HepG2 (cell line): ENCODE measurements around the gene C20orf96. TPM values are rescaled to one million over a fixed set of nuclear protein-coding genes. Genes with fewer than 3 reads are reported as not detected.
A peak's percentile ranks its signal among the peaks of the same experiment; 100 is the strongest.

ENCODE experiments used
- AKAP8 ChIP-seq: sonication (generic); formaldehyde crosslinking; IDR thresholded peaks from 2 replicates; pipeline ENCODE4 v1.5.1; 2020; ENCODE audit warnings: mild to moderate bottlenecking, missing genetic modification reagents
- CENPX ChIP-seq: sonication (generic); formaldehyde crosslinking; IDR thresholded peaks from 2 replicates; pipeline ENCODE4 v1.9.0; 2021; ENCODE audit warnings: mild to moderate bottlenecking, missing genetic modification reagents, moderate library complexity
- FOXP1 ChIP-seq, 2 experiments: fragments of 450-650 bp in 1 of 2; IDR thresholded peaks; 2 replicates each; pipeline ENCODE4 v1.6.1; 2017 to 2018; ENCODE audit warnings: antibody characterized with exemption in 1 of 2
- PAF1 ChIP-seq: IDR thresholded peaks from 2 replicates; pipeline ENCODE4 v1.6.1; 2016; ENCODE audit warnings: missing genetic modification reagents, missing compliant biosample characterization
- RFX5 ChIP-seq: IDR thresholded peaks from 2 replicates; pipeline ENCODE4 v1.6.1; 2011; ENCODE audit warnings: low read depth, low read length, improper control_type of control experiment
- ZNF550 ChIP-seq: sonication (generic); formaldehyde crosslinking; IDR thresholded peaks from 2 replicates; pipeline ENCODE4 v1.4.0; 2020; ENCODE audit warnings: mild to moderate bottlenecking, missing genetic modification reagents, borderline replicate concordance
- ZNF598 ChIP-seq: sonication (generic); formaldehyde crosslinking; IDR thresholded peaks from 2 replicates; pipeline ENCODE4 v1.5.1; 2020; ENCODE audit warnings: mild to moderate bottlenecking, missing genetic modification reagents, borderline replicate concordance
- ZNF644 ChIP-seq: IDR thresholded peaks from 2 replicates; pipeline ENCODE4 v1.6.1; 2016; ENCODE audit warnings: low read depth
- ZSCAN12 ChIP-seq: sonication (generic); formaldehyde crosslinking; IDR thresholded peaks from 2 replicates; pipeline ENCODE4 v1.9.0; 2021; ENCODE audit warnings: mild to moderate bottlenecking, missing genetic modification reagents
- polyA plus RNA-seq, 8 experiments: library from polyadenylated mRNA; depleted of rRNA in 3 of 8; stranded (reverse) in 7 of 8; unstranded in 1 of 8; fragments of >200 nt; fragmentation: Illumina TruSeq in 4 of 8; extraction: Trizol in 4 of 8; gene quantifications; 2 replicates each; pipeline versions ENCODE4 v1.2.1 to v1.2.3, GENCODE V29; 2011 to 2016; ENCODE audit warnings: low read depth in 4 of 8, missing spikeins in 1 of 8, mixed read lengths in 1 of 8; ENCODE audit not compliant: insufficient read depth in 1 of 8
- total RNA-seq, 5 experiments: library from RNA; depleted of rRNA; stranded (reverse); fragments of >200 nt; fragmentation: Illumina TruSeq; extraction: Trizol; gene quantifications; 2 replicates each; pipeline ENCODE4 v1.2.3, GENCODE V29; 2016; ENCODE audit warnings: low read depth in 1 of 5
- TF ChIP-seq, protein P1 (sequence below), 2 experiments: fragments of 450-650 bp in 1 of 2; sonication (generic) in 1 of 2; formaldehyde crosslinking in 1 of 2; IDR thresholded peaks; 2 replicates each; pipeline versions ENCODE4 v1.6.1 to v1.8.0; 2016 to 2022; ENCODE audit warnings: antibody characterized with exemption in 1 of 2, mild to moderate bottlenecking in 1 of 2, missing genetic modification reagents in 1 of 2
- TF ChIP-seq, protein P2 (sequence below): sonication (generic); formaldehyde crosslinking; IDR thresholded peaks from 2 replicates; pipeline ENCODE4 v1.4.0; 2020; ENCODE audit warnings: low read depth, mild to moderate bottlenecking, missing genetic modification reagents
- TF ChIP-seq, protein P3 (sequence below): sonication (generic); formaldehyde crosslinking; IDR thresholded peaks from 2 replicates; pipeline ENCODE4 v1.5.0; 2020; ENCODE audit warnings: mild to moderate bottlenecking, missing genetic modification reagents

The C20orf96 gene
- total and polyA plus RNA-seq, 2 of the 13 experiments (the other 11 are each of a cell fraction or from before 2014, with no cell fraction given) = 3.8 to 20.6 TPM

DNA sequence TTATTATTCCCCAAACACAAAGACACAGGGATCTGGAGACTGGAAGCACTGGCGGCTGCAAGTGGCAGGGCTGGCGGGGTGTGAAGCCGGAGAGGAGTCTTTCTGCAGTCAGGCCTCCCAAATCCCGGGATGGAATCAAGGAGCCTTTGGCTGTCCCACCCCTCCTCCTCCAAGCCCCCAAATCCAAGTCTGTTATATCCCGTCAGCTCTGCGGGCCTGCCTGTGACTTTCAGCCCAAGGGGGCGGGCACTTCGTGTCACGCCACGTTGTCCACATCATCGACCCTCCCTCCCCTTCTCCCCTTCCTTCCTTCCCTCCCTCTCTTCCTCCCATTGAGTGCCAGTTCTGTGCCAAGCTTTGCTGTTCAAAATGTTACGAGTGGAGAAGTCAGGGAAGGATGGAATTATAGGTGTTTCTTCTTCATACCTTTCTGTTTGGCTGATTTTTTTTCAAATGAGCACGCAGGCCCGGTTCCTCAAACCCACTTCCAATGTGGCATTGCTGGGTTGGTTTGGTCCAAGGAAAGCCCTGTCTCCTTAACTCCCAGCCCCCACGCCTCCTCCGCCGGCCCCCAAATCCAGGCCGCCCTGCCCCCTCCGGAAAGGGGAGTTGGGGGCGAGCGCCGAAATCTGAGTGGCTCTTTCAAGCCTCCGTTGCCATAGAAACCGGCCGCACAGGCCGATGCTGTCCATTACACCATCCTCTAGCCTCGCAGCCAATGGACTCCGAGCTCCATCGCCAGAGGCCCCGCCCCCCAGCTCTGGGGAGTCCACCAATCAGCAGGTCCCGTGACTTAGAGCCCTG lies 19.5 kb upstream of the C20orf96 start (continued):
- TF ChIP-seq, protein P1, sequence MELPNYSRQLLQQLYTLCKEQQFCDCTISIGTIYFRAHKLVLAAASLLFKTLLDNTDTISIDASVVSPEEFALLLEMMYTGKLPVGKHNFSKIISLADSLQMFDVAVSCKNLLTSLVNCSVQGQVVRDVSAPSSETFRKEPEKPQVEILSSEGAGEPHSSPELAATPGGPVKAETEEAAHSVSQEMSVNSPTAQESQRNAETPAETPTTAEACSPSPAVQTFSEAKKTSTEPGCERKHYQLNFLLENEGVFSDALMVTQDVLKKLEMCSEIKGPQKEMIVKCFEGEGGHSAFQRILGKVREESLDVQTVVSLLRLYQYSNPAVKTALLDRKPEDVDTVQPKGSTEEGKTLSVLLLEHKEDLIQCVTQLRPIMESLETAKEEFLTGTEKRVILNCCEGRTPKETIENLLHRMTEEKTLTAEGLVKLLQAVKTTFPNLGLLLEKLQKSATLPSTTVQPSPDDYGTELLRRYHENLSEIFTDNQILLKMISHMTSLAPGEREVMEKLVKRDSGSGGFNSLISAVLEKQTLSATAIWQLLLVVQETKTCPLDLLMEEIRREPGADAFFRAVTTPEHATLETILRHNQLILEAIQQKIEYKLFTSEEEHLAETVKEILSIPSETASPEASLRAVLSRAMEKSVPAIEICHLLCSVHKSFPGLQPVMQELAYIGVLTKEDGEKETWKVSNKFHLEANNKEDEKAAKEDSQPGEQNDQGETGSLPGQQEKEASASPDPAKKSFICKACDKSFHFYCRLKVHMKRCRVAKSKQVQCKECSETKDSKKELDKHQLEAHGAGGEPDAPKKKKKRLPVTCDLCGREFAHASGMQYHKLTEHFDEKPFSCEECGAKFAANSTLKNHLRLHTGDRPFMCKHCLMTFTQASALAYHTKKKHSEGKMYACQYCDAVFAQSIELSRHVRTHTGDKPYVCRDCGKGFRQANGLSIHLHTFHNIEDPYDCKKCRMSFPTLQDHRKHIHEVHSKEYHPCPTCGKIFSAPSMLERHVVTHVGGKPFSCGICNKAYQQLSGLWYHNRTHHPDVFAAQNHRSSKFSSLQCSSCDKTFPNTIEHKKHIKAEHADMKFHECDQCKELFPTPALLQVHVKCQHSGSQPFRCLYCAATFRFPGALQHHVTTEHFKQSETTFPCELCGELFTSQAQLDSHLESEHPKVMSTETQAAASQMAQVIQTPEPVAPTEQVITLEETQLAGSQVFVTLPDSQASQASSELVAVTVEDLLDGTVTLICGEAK (IDR thresholded peaks at IDR 0.05) = no peak
- TF ChIP-seq, protein P1 (CRISPR knock-in tag; IDR thresholded peaks at IDR 0.05) = peak; percentile 61; the same call in 1 of the 2 replicates
- TF ChIP-seq, protein P2, sequence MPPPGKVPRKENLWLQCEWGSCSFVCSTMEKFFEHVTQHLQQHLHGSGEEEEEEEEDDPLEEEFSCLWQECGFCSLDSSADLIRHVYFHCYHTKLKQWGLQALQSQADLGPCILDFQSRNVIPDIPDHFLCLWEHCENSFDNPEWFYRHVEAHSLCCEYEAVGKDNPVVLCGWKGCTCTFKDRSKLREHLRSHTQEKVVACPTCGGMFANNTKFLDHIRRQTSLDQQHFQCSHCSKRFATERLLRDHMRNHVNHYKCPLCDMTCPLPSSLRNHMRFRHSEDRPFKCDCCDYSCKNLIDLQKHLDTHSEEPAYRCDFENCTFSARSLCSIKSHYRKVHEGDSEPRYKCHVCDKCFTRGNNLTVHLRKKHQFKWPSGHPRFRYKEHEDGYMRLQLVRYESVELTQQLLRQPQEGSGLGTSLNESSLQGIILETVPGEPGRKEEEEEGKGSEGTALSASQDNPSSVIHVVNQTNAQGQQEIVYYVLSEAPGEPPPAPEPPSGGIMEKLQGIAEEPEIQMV (CRISPR knock-in tag) = peak; percentile 63; the same call in 1 of the 2 replicates
- TF ChIP-seq FOXP1 (IDR thresholded peaks at IDR 0.05) (no peak), FOXP1 (CRISPR knock-in tag; IDR thresholded peaks at IDR 0.05) (no peak), ZNF598 (CRISPR knock-in tag) (peak; percentile 90; the same call in 1 of the 2 replicates), ZNF644 (CRISPR knock-in tag) (no peak), RFX5 (peak; percentile 71), ZSCAN12 (no peak), CENPX (CRISPR knock-in tag) (no peak), AKAP8 (CRISPR knock-in tag) (0 out of 2 replicates have a peak, but pooled peaks have one; percentile 10), PAF1 (CRISPR knock-in tag) (no peak), ZNF550 (CRISPR knock-in tag) (no peak)
- TF ChIP-seq, protein P3, sequence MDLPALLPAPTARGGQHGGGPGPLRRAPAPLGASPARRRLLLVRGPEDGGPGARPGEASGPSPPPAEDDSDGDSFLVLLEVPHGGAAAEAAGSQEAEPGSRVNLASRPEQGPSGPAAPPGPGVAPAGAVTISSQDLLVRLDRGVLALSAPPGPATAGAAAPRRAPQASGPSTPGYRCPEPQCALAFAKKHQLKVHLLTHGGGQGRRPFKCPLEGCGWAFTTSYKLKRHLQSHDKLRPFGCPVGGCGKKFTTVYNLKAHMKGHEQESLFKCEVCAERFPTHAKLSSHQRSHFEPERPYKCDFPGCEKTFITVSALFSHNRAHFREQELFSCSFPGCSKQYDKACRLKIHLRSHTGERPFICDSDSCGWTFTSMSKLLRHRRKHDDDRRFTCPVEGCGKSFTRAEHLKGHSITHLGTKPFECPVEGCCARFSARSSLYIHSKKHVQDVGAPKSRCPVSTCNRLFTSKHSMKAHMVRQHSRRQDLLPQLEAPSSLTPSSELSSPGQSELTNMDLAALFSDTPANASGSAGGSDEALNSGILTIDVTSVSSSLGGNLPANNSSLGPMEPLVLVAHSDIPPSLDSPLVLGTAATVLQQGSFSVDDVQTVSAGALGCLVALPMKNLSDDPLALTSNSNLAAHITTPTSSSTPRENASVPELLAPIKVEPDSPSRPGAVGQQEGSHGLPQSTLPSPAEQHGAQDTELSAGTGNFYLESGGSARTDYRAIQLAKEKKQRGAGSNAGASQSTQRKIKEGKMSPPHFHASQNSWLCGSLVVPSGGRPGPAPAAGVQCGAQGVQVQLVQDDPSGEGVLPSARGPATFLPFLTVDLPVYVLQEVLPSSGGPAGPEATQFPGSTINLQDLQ (CRISPR knock-in tag) = no peak
